Measurements from ENCODE around the gene IGSF21. TPM values are rescaled to one million over a fixed set of nuclear protein-coding genes. Genes with fewer than 3 reads are reported as not detected.

Gene IGSF21
- total and polyA plus RNA-seq, 5 donors from 2014 or later, result not detected

- Mint-ChIP-seq H3K36me3 (no peaks in the 10 kb centered on the region), H3K27me3 (no peaks in the 10 kb centered on the region), H3K4me1 (peaks cover 0 to 2% (median 0%) of the 10 kb centered on the region in 4 donors), H3K4me3 (no peak overlapping the region), H3K27ac (no peak overlapping the region), H3K9me3 (peaks cover 0 to 3% (median 0%) of the 10 kb centered on the region in 7 donors)
- H3K9me3 ChIP-seq (ENCODE audit: control insufficient read depth in 2 of 2, low read length in 2 of 2), result no peaks in the 10 kb centered on the region
- H3K27me3 ChIP-seq (ENCODE audit: control insufficient read depth, insufficient read depth, low read length), result no peaks in the 10 kb centered on the region
- DNase-seq (no peak), ATAC-seq (ENCODE audit: low read depth in 2 of 2) (no peak)
- H3K4me3 ChIP-seq (ENCODE audit: low read depth, low read length), result no peak overlapping the region
- H3K27ac ChIP-seq (ENCODE audit: insufficient read depth, low read length, poor library complexity, severe bottlenecking), result no peak overlapping the region
- no peaks in the 10 kb centered on the region for H3K4me1 ChIP-seq (ENCODE audit: control insufficient read depth, insufficient read depth, low read length, poor library complexity, severe bottlenecking)
- H3K36me3 ChIP-seq (ENCODE audit: control insufficient read depth, insufficient read depth, low read length), result no peaks in the 10 kb centered on the region
Observed at GRCh38 chr1:18100060-18100459, 7.5 kb upstream of the IGSF21 start.

GRCh38 chr1:18100491-18101063, 7.0 kb upstream of the IGSF21 start:
- Histone ChIP-seq H3K4me3 (ENCODE audit: low read depth, low read length) (no peak overlapping the region), H3K27ac (ENCODE audit: insufficient read depth, low read length, poor library complexity, severe bottlenecking) (no peak overlapping the region), H3K9me3 (ENCODE audit: control insufficient read depth in 2 of 2, low read length in 2 of 2) (no peaks in the 10 kb centered on the region), H3K4me1 (ENCODE audit: control insufficient read depth, insufficient read depth, low read length, poor library complexity, severe bottlenecking) (no peaks in the 10 kb centered on the region), H3K27me3 (ENCODE audit: control insufficient read depth, insufficient read depth, low read length) (no peaks in the 10 kb centered on the region), H3K36me3 (ENCODE audit: control insufficient read depth, insufficient read depth, low read length) (no peaks in the 10 kb centered on the region)
- H3K27ac Mint-ChIP-seq, result no peak overlapping the region
- no peak for ATAC-seq (ENCODE audit: low read depth in 2 of 2)
- H3K27me3 Mint-ChIP-seq, result no peaks in the 10 kb centered on the region
- peaks cover 0 to under 1% (median 0%) of the 10 kb centered on the region in 7 donors for H3K9me3 Mint-ChIP-seq
- H3K4me3 Mint-ChIP-seq, result no peak overlapping the region
- no peaks in the 10 kb centered on the region for H3K36me3 Mint-ChIP-seq
- peaks cover 0 to 2% (median 0%) of the 10 kb centered on the region in 4 donors for H3K4me1 Mint-ChIP-seq
- peak in 1 of 3 donors; percentile 39 for DNase-seq

GRCh38 chr1:18101508-18101907, 6.1 kb upstream of the IGSF21 start:
- H3K4me1 ChIP-seq (ENCODE audit: control insufficient read depth, insufficient read depth, low read length, poor library complexity, severe bottlenecking), result no peaks in the 10 kb centered on the region
- DNase-seq (no peak), ATAC-seq (ENCODE audit: low read depth in 2 of 2) (no peak)
- peaks cover 0 to 2% (median 0%) of the 10 kb centered on the region in 7 donors for H3K9me3 Mint-ChIP-seq
- no peaks in the 10 kb centered on the region for H3K9me3 ChIP-seq (ENCODE audit: control insufficient read depth in 2 of 2, low read length in 2 of 2)
- H3K27me3 Mint-ChIP-seq, result peaks cover 3% of the 10 kb centered on the region
- H3K27me3 ChIP-seq (ENCODE audit: control insufficient read depth, insufficient read depth, low read length), result no peaks in the 10 kb centered on the region
- H3K27ac Mint-ChIP-seq, result no peak overlapping the region
- no peaks in the 10 kb centered on the region for H3K36me3 Mint-ChIP-seq
- no peak overlapping the region for H3K4me3 Mint-ChIP-seq
- H3K36me3 ChIP-seq (ENCODE audit: control insufficient read depth, insufficient read depth, low read length), result no peaks in the 10 kb centered on the region
- peaks cover 0 to 2% (median 0%) of the 10 kb centered on the region in 4 donors for H3K4me1 Mint-ChIP-seq
- H3K4me3 ChIP-seq (ENCODE audit: low read depth, low read length), result no peak overlapping the region
- no peak overlapping the region for H3K27ac ChIP-seq (ENCODE audit: insufficient read depth, low read length, poor library complexity, severe bottlenecking)

- Histone ChIP-seq H3K27me3 (ENCODE audit: control insufficient read depth, insufficient read depth, low read length) (peaks cover 5% of the 10 kb centered on the region), H3K4me3 (ENCODE audit: low read depth, low read length) (no peak overlapping the region), H3K36me3 (ENCODE audit: control insufficient read depth, insufficient read depth, low read length) (no peaks in the 10 kb centered on the region), H3K4me1 (ENCODE audit: control insufficient read depth, insufficient read depth, low read length, poor library complexity, severe bottlenecking) (no peaks in the 10 kb centered on the region), H3K27ac (ENCODE audit: insufficient read depth, low read length, poor library complexity, severe bottlenecking) (no peak overlapping the region), H3K9me3 (ENCODE audit: control insufficient read depth in 2 of 2, low read length in 2 of 2) (no peaks in the 10 kb centered on the region)
- Mint-ChIP-seq H3K27ac (peak overlapping the region in 1 of 3 donors; percentile 87), H3K27me3 (peaks cover 18% of the 10 kb centered on the region), H3K9me3 (peaks cover 0 to 2% (median 0%) of the 10 kb centered on the region in 7 donors), H3K4me3 (no peak overlapping the region), H3K36me3 (no peaks in the 10 kb centered on the region), H3K4me1 (peaks cover 0 to 4% (median 2%) of the 10 kb centered on the region in 4 donors)
- DNase-seq, result no peak
- ATAC-seq (ENCODE audit: low read depth in 2 of 2), result no peak
Observed at GRCh38 chr1:18103788-18104421, 3.7 kb upstream of the IGSF21 start.

GRCh38 chr1:18104546-18105100, 3.0 kb upstream of the IGSF21 start:
- Mint-ChIP-seq H3K4me3 (no peak overlapping the region), H3K36me3 (no peaks in the 10 kb centered on the region), H3K9me3 (peaks cover 0 to 2% (median 0%) of the 10 kb centered on the region in 7 donors), H3K4me1 (peaks cover 0 to 3% (median under 1%) of the 10 kb centered on the region in 4 donors), H3K27ac (no peak overlapping the region), H3K27me3 (peaks cover 23% of the 10 kb centered on the region)
- H3K27ac ChIP-seq (ENCODE audit: insufficient read depth, low read length, poor library complexity, severe bottlenecking), result no peak overlapping the region
- no peaks in the 10 kb centered on the region for H3K9me3 ChIP-seq (ENCODE audit: control insufficient read depth in 2 of 2, low read length in 2 of 2)
- no peak overlapping the region for H3K4me3 ChIP-seq (ENCODE audit: low read depth, low read length)
- H3K4me1 ChIP-seq (ENCODE audit: control insufficient read depth, insufficient read depth, low read length, poor library complexity, severe bottlenecking), result no peaks in the 10 kb centered on the region
- no peaks in the 10 kb centered on the region for H3K36me3 ChIP-seq (ENCODE audit: control insufficient read depth, insufficient read depth, low read length)
- DNase-seq (no peak), ATAC-seq (ENCODE audit: low read depth in 2 of 2) (no peak)
- peaks cover 5% of the 10 kb centered on the region for H3K27me3 ChIP-seq (ENCODE audit: control insufficient read depth, insufficient read depth, low read length)

GRCh38 chr1:18105196-18105595, 2.4 kb upstream of the IGSF21 start:
- Mint-ChIP-seq H3K27me3 (peaks cover 27% of the 10 kb centered on the region), H3K9me3 (peaks cover 0 to 2% (median 0%) of the 10 kb centered on the region in 7 donors), H3K36me3 (no peaks in the 10 kb centered on the region), H3K4me3 (no peak overlapping the region), H3K27ac (no peak overlapping the region), H3K4me1 (peaks cover 0 to 6% (median under 1%) of the 10 kb centered on the region in 4 donors)
- ATAC-seq (ENCODE audit: low read depth in 2 of 2) (no peak), DNase-seq (no peak)
- Histone ChIP-seq H3K4me3 (ENCODE audit: low read depth, low read length) (no peak overlapping the region), H3K4me1 (ENCODE audit: control insufficient read depth, insufficient read depth, low read length, poor library complexity, severe bottlenecking) (no peaks in the 10 kb centered on the region), H3K27me3 (ENCODE audit: control insufficient read depth, insufficient read depth, low read length) (peaks cover 5% of the 10 kb centered on the region), H3K36me3 (ENCODE audit: control insufficient read depth, insufficient read depth, low read length) (no peaks in the 10 kb centered on the region), H3K9me3 (ENCODE audit: control insufficient read depth in 2 of 2, low read length in 2 of 2) (no peaks in the 10 kb centered on the region), H3K27ac (ENCODE audit: insufficient read depth, low read length, poor library complexity, severe bottlenecking) (no peak overlapping the region)

- H3K36me3 Mint-ChIP-seq, result no peaks in the 10 kb centered on the region
- H3K4me3 ChIP-seq (ENCODE audit: low read depth, low read length), result no peak overlapping the region
Observed at GRCh38 chr1:18108299-18109057, 880 bp downstream of the IGSF21 start.

More at GRCh38 chr1:18108299-18109057, 880 bp downstream of the IGSF21 start:
- no peak for ATAC-seq (ENCODE audit: low read depth in 2 of 2)
- Histone ChIP-seq H3K27ac (ENCODE audit: insufficient read depth, low read length, poor library complexity, severe bottlenecking) (no peak overlapping the region), H3K4me1 (ENCODE audit: control insufficient read depth, insufficient read depth, low read length, poor library complexity, severe bottlenecking) (no peaks in the 10 kb centered on the region), H3K27me3 (ENCODE audit: control insufficient read depth, insufficient read depth, low read length) (peaks cover 15% of the 10 kb centered on the region), H3K36me3 (ENCODE audit: control insufficient read depth, insufficient read depth, low read length) (no peaks in the 10 kb centered on the region), H3K9me3 (ENCODE audit: control insufficient read depth in 2 of 2, low read length in 2 of 2) (no peaks in the 10 kb centered on the region)
- Mint-ChIP-seq H3K27ac (peak overlapping the region in 1 of 3 donors; percentile 14), H3K4me3 (no peak overlapping the region), H3K9me3 (peaks cover 0 to 2% (median 0%) of the 10 kb centered on the region in 7 donors), H3K27me3 (peaks cover 53% of the 10 kb centered on the region), H3K4me1 (peaks cover 0 to 11% (median under 1%) of the 10 kb centered on the region in 4 donors)
- DNase-seq, result no peak
